WTC11 (cell line): ENCODE measurements around the gene KDSR. TPM values are rescaled to one million over a fixed set of nuclear protein-coding genes. Genes with fewer than 3 reads are reported as not detected.

ENCODE experiments used
- ATAC-seq: fragments of 200-7000 bp; cut with Tn5 transposase; 2 replicates; pipeline ENCODE4 v1.10.0; 2021; ENCODE audit warnings: mild to moderate bottlenecking, moderate library complexity
- CTCF ChIA-PET: fragments of 300-600 bp; sonication (Branson Sonifier 250); formaldehyde crosslinking; loops from one replicate; lab custom pipeline; 2021; ENCODE audit warnings: antibody characterized with exemption; lab: Charles Lee
- POLR2A ChIA-PET: fragments of 350-600 bp; sonication (Branson Sonifier 250); formaldehyde crosslinking; loops from one replicate; lab custom pipeline; 2021; ENCODE audit warnings: antibody characterized with exemption; lab: Charles Lee
- DNase-seq: peaks from one replicate; pipeline ENCODE4 v3.0.0; 2021; ENCODE audit warnings: low spot score
- H3K27ac Mint-ChIP-seq: 2 replicates; pipeline ENCODE4 v1.8.0; 2021; ENCODE audit warnings: mixed read lengths
- H3K27me3 Mint-ChIP-seq: 2 replicates; pipeline ENCODE4 v1.8.0; 2021; ENCODE audit warnings: low read depth, mild to moderate bottlenecking, moderate library complexity, mixed read lengths
- H3K36me3 Mint-ChIP-seq: 2 replicates; pipeline ENCODE4 v1.8.0; 2021; ENCODE audit warnings: mixed read lengths
- H3K4me1 Mint-ChIP-seq: 2 replicates; pipeline ENCODE4 v1.8.0; 2022; ENCODE audit warnings: mixed read lengths
- H3K4me3 Mint-ChIP-seq: 2 replicates; pipeline ENCODE4 v1.8.0; 2021; ENCODE audit warnings: mild to moderate bottlenecking, moderate library complexity, mixed read lengths
- H3K9me3 Mint-ChIP-seq: 2 replicates; pipeline ENCODE4 v1.8.0; 2021; ENCODE audit warnings: mixed read lengths
- ATF1 ChIP-seq: sonication (generic); formaldehyde crosslinking; IDR thresholded peaks from 2 replicates; pipeline ENCODE4 v1.8.1; 2023; ENCODE audit warnings: mild to moderate bottlenecking, moderate library complexity, missing genetic modification reagents
- GTF2I ChIP-seq: fragments of 250-450 bp; sonication (Bioruptor Pico); conservative IDR thresholded peaks from 2 replicates; pipeline ENCODE4 v1.4.0; 2021; ENCODE audit warnings: mild to moderate bottlenecking
- MXD4 ChIP-seq: fragments of 250-450 bp; sonication (Bioruptor Pico); IDR thresholded peaks from 2 replicates; pipeline ENCODE4 v1.8.0; 2021; ENCODE audit warnings: mild to moderate bottlenecking, moderate library complexity, borderline replicate concordance
- NR1H2 ChIP-seq: sonication (generic); formaldehyde crosslinking; IDR thresholded peaks from 2 replicates; pipeline ENCODE4 v1.9.0; 2021; ENCODE audit warnings: mild to moderate bottlenecking, moderate library complexity, missing genetic modification reagents
- RORB ChIP-seq: fragments of 250-450 bp; sonication (Bioruptor Pico); IDR thresholded peaks from 2 replicates; pipeline ENCODE4 v1.9.0; 2021; ENCODE audit warnings: mild to moderate bottlenecking
- SMAD3 ChIP-seq: sonication (generic); formaldehyde crosslinking; IDR thresholded peaks from 2 replicates; pipeline ENCODE4 v1.8.0; 2022; ENCODE audit warnings: missing genetic modification reagents, mild to moderate bottlenecking, borderline replicate concordance
- ZNF396 ChIP-seq: fragments of 250-450 bp; sonication (Bioruptor Pico); IDR thresholded peaks from 2 replicates; pipeline ENCODE4 v1.8.0; 2021; ENCODE audit warnings: mild to moderate bottlenecking, moderate library complexity, borderline replicate concordance
- total RNA-seq: library from RNA; stranded (reverse); gene quantifications from 3 replicates; pipeline ENCODE4 v1.2.3, GENCODE V29; 2021
- TF ChIP-seq, protein P1 (sequence below): sonication (generic); formaldehyde crosslinking; IDR thresholded peaks from 2 replicates; pipeline ENCODE4 v1.8.1; 2023; ENCODE audit warnings: mild to moderate bottlenecking, missing genetic modification reagents, borderline replicate concordance
- TF ChIP-seq, protein P2 (sequence below): fragments of 250-450 bp; sonication (Bioruptor Pico); IDR thresholded peaks from 2 replicates; pipeline ENCODE4 v1.9.0; 2021; ENCODE audit warnings: mild to moderate bottlenecking
- TF ChIP-seq, protein P3 (sequence below): fragments of 250-450 bp; sonication (Bioruptor Pico); IDR thresholded peaks from 2 replicates; pipeline ENCODE4 v1.9.0; 2021; ENCODE audit warnings: moderate library complexity, mild to moderate bottlenecking, inconsistent platforms, borderline replicate concordance
- TF ChIP-seq, protein P4 (sequence below): fragments of 250-450 bp; sonication (Bioruptor Pico); IDR thresholded peaks from 2 replicates; pipeline ENCODE4 v1.9.0; 2021; ENCODE audit warnings: mild to moderate bottlenecking
- TF ChIP-seq, protein P5 (sequence below): sonication (generic); formaldehyde crosslinking; IDR thresholded peaks from 2 replicates; pipeline ENCODE4 v1.8.0; 2022; ENCODE audit warnings: mild to moderate bottlenecking, missing genetic modification reagents
- TF ChIP-seq, protein P6 (sequence below): sonication (generic); formaldehyde crosslinking; IDR thresholded peaks from 2 replicates; pipeline ENCODE4 v1.8.1; 2022; ENCODE audit warnings: low read depth, mild to moderate bottlenecking, moderate library complexity, missing genetic modification reagents, borderline replicate concordance

KDSR gene
- total RNA-seq, 1 experiment from 2014 or later, result 51.8 TPM

DNA sequence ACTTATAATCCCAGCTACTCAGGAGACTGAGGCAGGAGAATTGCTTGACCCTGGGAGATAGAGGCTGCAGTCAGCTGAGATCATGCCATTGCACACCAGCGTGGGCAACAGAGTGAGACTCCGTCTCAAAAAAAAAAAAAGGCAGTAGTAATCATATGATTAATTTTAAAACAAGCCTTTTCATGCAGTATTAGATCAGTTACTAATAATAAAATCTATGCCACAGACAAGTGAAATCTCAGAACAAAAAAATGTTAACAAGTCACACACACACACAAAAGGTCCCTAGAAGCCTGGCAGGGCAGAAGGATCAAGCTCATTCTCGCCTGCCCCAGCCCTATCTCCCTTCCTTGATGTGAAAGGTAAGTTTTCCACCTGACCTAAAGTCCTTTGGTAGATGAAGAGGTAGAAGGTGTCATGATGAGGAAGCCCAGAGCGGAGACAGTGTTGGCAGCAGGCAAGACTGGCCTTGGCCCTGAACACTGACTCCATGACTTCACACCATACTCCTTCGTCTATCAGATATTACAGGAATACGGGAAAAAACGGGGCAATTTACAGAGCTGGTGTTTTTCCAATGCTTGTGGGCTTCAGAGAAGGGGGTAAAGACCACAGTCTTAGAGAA lies 10.6 kb downstream of the KDSR start (continued):
- TF ChIP-seq, protein P1, sequence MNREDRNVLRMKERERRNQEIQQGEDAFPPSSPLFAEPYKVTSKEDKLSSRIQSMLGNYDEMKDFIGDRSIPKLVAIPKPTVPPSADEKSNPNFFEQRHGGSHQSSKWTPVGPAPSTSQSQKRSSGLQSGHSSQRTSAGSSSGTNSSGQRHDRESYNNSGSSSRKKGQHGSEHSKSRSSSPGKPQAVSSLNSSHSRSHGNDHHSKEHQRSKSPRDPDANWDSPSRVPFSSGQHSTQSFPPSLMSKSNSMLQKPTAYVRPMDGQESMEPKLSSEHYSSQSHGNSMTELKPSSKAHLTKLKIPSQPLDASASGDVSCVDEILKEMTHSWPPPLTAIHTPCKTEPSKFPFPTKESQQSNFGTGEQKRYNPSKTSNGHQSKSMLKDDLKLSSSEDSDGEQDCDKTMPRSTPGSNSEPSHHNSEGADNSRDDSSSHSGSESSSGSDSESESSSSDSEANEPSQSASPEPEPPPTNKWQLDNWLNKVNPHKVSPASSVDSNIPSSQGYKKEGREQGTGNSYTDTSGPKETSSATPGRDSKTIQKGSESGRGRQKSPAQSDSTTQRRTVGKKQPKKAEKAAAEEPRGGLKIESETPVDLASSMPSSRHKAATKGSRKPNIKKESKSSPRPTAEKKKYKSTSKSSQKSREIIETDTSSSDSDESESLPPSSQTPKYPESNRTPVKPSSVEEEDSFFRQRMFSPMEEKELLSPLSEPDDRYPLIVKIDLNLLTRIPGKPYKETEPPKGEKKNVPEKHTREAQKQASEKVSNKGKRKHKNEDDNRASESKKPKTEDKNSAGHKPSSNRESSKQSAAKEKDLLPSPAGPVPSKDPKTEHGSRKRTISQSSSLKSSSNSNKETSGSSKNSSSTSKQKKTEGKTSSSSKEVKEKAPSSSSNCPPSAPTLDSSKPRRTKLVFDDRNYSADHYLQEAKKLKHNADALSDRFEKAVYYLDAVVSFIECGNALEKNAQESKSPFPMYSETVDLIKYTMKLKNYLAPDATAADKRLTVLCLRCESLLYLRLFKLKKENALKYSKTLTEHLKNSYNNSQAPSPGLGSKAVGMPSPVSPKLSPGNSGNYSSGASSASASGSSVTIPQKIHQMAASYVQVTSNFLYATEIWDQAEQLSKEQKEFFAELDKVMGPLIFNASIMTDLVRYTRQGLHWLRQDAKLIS (CRISPR knock-in tag), result no peak
- TF ChIP-seq ATF1 (CRISPR knock-in tag), result no peak

DNA sequence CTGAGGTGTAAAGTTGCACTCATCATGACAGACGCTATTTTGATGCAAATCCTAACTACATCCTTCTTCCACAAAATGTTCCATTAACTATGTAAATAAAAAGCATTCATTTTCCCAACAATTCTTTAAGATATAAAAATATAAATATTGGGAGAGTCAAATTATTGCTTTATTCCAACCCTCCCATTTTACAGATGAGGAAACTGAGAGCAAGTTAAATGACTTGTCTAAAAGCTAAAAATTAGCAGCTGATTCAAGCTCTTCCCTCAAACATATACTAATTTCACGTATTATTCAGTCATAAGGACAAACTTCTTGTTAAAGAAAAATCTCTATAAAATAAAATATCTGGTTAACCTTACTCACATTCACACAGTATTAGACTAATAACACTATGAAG lies 16.8 kb downstream of the KDSR start:
- no peak for DNase-seq
- Mint-ChIP-seq H3K9me3 (no peaks in the 10 kb centered on the region), H3K4me3 (no peak overlapping the region), H3K4me1 (no peaks in the 10 kb centered on the region), H3K36me3 (peaks cover 61% of the 10 kb centered on the region), H3K27ac (no peak overlapping the region), H3K27me3 (no peaks in the 10 kb centered on the region)
- POLR2A ChIA-PET, result interaction anchor here (0.6 kb wide), 2 partner anchors 493 to 555 kb away, joined by 5 to 9 read pairs; no protein-coding TSS in a partner anchor
- TF ChIP-seq, protein P2, sequence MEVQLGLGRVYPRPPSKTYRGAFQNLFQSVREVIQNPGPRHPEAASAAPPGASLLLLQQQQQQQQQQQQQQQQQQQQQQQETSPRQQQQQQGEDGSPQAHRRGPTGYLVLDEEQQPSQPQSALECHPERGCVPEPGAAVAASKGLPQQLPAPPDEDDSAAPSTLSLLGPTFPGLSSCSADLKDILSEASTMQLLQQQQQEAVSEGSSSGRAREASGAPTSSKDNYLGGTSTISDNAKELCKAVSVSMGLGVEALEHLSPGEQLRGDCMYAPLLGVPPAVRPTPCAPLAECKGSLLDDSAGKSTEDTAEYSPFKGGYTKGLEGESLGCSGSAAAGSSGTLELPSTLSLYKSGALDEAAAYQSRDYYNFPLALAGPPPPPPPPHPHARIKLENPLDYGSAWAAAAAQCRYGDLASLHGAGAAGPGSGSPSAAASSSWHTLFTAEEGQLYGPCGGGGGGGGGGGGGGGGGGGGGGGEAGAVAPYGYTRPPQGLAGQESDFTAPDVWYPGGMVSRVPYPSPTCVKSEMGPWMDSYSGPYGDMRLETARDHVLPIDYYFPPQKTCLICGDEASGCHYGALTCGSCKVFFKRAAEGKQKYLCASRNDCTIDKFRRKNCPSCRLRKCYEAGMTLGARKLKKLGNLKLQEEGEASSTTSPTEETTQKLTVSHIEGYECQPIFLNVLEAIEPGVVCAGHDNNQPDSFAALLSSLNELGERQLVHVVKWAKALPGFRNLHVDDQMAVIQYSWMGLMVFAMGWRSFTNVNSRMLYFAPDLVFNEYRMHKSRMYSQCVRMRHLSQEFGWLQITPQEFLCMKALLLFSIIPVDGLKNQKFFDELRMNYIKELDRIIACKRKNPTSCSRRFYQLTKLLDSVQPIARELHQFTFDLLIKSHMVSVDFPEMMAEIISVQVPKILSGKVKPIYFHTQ (CRISPR knock-in tag), result no peak
- TF ChIP-seq, protein P3, sequence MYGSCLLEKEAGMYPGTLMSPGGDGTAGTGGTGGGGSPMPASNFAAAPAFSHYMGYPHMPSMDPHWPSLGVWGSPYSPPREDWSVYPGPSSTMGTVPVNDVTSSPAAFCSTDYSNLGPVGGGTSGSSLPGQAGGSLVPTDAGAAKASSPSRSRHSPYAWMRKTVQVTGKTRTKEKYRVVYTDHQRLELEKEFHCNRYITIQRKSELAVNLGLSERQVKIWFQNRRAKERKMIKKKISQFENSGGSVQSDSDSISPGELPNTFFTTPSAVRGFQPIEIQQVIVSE (CRISPR knock-in tag), result no peak
- TF ChIP-seq SMAD3 (CRISPR knock-in tag) (no peak), NR1H2 (CRISPR knock-in tag) (no peak), RORB (CRISPR knock-in tag) (no peak)
- TF ChIP-seq, protein P4, sequence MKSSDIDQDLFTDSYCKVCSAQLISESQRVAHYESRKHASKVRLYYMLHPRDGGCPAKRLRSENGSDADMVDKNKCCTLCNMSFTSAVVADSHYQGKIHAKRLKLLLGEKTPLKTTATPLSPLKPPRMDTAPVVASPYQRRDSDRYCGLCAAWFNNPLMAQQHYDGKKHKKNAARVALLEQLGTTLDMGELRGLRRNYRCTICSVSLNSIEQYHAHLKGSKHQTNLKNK, result no peak
- no peak for ATAC-seq
- CTCF ChIA-PET, result interaction anchor here (1.3 kb wide), 1 partner anchor 10 kb away, joined by 5 read pairs; no protein-coding TSS in a partner anchor

DNA sequence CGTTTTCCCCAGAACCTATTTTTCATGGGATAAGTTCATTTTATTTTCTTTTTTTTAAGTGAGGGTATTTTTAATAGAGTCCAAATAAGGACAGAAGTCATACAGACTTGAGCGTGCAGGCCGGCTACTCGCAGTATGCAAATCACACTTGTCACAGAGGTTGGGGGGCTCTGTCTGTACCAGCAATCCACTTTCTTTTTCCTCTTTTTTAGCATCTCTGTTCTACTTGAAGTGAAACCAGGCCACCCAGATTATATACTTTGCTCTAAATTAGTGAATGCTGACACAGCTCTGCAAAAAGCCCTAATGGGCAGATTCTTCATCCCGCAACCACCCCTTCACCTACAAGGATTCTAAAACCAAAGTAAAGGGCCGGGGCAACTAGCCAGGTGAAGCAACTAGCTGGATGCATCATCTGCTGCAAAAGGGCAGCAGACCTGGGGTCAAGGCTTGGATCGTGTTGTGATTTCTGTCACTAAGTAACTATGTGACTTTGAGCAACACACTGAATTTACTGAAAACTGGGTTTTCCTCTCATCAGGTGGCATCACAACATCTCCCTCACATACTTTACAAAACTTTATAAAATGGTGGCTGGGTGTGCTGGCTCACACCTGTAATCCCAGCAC lies 18.4 kb downstream of the KDSR start:
- no peaks in the 10 kb centered on the region for H3K4me1 Mint-ChIP-seq
- H3K27ac Mint-ChIP-seq, result no peak overlapping the region
- ATAC-seq (no peak), DNase-seq (no peak)
- H3K27me3 Mint-ChIP-seq, result no peaks in the 10 kb centered on the region
- H3K9me3 Mint-ChIP-seq, result no peaks in the 10 kb centered on the region
- H3K36me3 Mint-ChIP-seq, result peaks cover 61% of the 10 kb centered on the region
- TF ChIP-seq, protein P5, sequence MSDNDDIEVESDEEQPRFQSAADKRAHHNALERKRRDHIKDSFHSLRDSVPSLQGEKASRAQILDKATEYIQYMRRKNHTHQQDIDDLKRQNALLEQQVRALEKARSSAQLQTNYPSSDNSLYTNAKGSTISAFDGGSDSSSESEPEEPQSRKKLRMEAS (CRISPR knock-in tag), result no peak
- no peak for TF ChIP-seq GTF2I (CRISPR knock-in tag)
- TF ChIP-seq, protein P6, sequence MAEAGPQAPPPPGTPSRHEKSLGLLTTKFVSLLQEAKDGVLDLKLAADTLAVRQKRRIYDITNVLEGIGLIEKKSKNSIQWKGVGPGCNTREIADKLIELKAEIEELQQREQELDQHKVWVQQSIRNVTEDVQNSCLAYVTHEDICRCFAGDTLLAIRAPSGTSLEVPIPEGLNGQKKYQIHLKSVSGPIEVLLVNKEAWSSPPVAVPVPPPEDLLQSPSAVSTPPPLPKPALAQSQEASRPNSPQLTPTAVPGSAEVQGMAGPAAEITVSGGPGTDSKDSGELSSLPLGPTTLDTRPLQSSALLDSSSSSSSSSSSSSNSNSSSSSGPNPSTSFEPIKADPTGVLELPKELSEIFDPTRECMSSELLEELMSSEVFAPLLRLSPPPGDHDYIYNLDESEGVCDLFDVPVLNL (CRISPR knock-in tag), result no peak
- no peak for TF ChIP-seq ZNF396 (CRISPR knock-in tag)
- no peak for TF ChIP-seq MXD4 (CRISPR knock-in tag)
- CTCF ChIA-PET, result no interaction called here
- POLR2A ChIA-PET, result interaction anchor here (0.6 kb wide), 1 partner anchor 711 kb away, joined by 3 read pairs; no protein-coding TSS in a partner anchor
- no peak overlapping the region for H3K4me3 Mint-ChIP-seq
